ENCODE data around the gene BCR. TPM values are rescaled to one million over a fixed set of nuclear protein-coding genes. Genes with fewer than 3 reads are reported as not detected.

BCR gene
- total RNA-seq, 1 donor from 2014 or later: 30.0 TPM

GRCh38 chr22:23356094-23356493 is 175.8 kb downstream of the BCR start:
- H3K4me1 Mint-ChIP-seq (ENCODE audit: low read depth): peaks cover 5% of the 10 kb centered on the region
- no peaks in the 10 kb centered on the region for H3K36me3 Mint-ChIP-seq (ENCODE audit: low read depth)
- peaks cover 32% of the 10 kb centered on the region for H3K27me3 Mint-ChIP-seq (ENCODE audit: low read depth)
- no peaks in the 10 kb centered on the region for H3K9me3 Mint-ChIP-seq (ENCODE audit: low read depth)
- no peak for TF ChIP-seq CTCF (IDR thresholded peaks at IDR 0.05)
- no peak overlapping the region for H3K4me3 Mint-ChIP-seq (ENCODE audit: unreplicated experiment)
- no peak overlapping the region for H3K27ac Mint-ChIP-seq (ENCODE audit: unreplicated experiment)
- no peak for DNase-seq (ENCODE audit: low spot score)

DNA sequence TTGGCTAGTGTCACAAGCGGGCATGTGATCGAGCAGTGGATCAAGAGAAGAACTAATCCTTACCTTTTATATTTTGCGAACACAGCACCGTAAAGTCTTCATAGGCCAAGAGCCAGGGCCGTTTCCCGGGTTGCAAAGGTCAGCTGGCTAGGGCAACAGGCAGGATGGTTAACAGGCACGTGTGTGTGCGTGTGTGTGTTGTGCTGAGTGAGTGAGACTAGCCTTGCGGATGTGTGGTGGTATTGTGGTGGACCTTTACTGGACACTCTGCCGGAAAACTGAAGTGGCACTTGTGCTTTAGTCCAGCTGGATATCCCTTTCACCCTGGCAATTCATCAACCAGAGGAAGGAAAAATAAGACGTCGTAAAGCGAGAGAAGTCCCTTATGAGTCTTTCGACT is 176.7 kb downstream of the BCR start:
- Mint-ChIP-seq H3K9me3 (ENCODE audit: low read depth) (no peaks in the 10 kb centered on the region), H3K4me1 (ENCODE audit: low read depth) (no peaks in the 10 kb centered on the region), H3K36me3 (ENCODE audit: low read depth) (no peaks in the 10 kb centered on the region), H3K27me3 (ENCODE audit: low read depth) (peaks cover 37% of the 10 kb centered on the region), H3K27ac (ENCODE audit: unreplicated experiment) (no peak overlapping the region), H3K4me3 (ENCODE audit: unreplicated experiment) (no peak overlapping the region)
- DNase-seq (ENCODE audit: low spot score): no peak
- no peak for TF ChIP-seq CTCF (IDR thresholded peaks at IDR 0.05)

- DNase-seq (ENCODE audit: low spot score): no peak
- Mint-ChIP-seq H3K4me1 (ENCODE audit: low read depth) (no peaks in the 10 kb centered on the region), H3K27ac (ENCODE audit: unreplicated experiment) (no peak overlapping the region), H3K36me3 (ENCODE audit: low read depth) (no peaks in the 10 kb centered on the region), H3K9me3 (ENCODE audit: low read depth) (no peaks in the 10 kb centered on the region), H3K27me3 (ENCODE audit: low read depth) (peaks cover 24% of the 10 kb centered on the region), H3K4me3 (ENCODE audit: unreplicated experiment) (no peak overlapping the region)
- no peak for TF ChIP-seq CTCF (IDR thresholded peaks at IDR 0.05)
These were observed 179.3 kb downstream of the BCR start for GRCh38 chr22:23359583-23360123.

GRCh38 chr22:23361676-23362075 is 181.4 kb downstream of the BCR start:
- no peak for TF ChIP-seq CTCF (IDR thresholded peaks at IDR 0.05)
- H3K27ac Mint-ChIP-seq (ENCODE audit: unreplicated experiment): no peak overlapping the region
- no peaks in the 10 kb centered on the region for H3K36me3 Mint-ChIP-seq (ENCODE audit: low read depth)
- no peak for DNase-seq (ENCODE audit: low spot score)
- no peaks in the 10 kb centered on the region for H3K9me3 Mint-ChIP-seq (ENCODE audit: low read depth)
- no peak overlapping the region for H3K4me3 Mint-ChIP-seq (ENCODE audit: unreplicated experiment)
- H3K27me3 Mint-ChIP-seq (ENCODE audit: low read depth): peaks cover 34% of the 10 kb centered on the region
- no peaks in the 10 kb centered on the region for H3K4me1 Mint-ChIP-seq (ENCODE audit: low read depth)

GRCh38 chr22:23363683-23364082 is 183.4 kb downstream of the BCR start:
- Mint-ChIP-seq H3K4me1 (ENCODE audit: low read depth) (no peaks in the 10 kb centered on the region), H3K4me3 (ENCODE audit: unreplicated experiment) (no peak overlapping the region), H3K27ac (ENCODE audit: unreplicated experiment) (no peak overlapping the region), H3K36me3 (ENCODE audit: low read depth) (peaks cover 2% of the 10 kb centered on the region), H3K9me3 (ENCODE audit: low read depth) (no peaks in the 10 kb centered on the region), H3K27me3 (ENCODE audit: low read depth) (peaks cover 49% of the 10 kb centered on the region)
- no peak for TF ChIP-seq CTCF (IDR thresholded peaks at IDR 0.05)
- no peak for DNase-seq (ENCODE audit: low spot score)
